ENCODE data around the gene RAE1. TPM values are rescaled to one million over a fixed set of nuclear protein-coding genes. Genes with fewer than 3 reads are reported as not detected.

Gene RAE1
- total RNA-seq, 1 experiment from 2014 or later, result 183 TPM

GRCh38 chr20:57415771-57416170 lies 64.7 kb downstream of the RAE1 start:
- Histone ChIP-seq H3K4me3 (ENCODE audit: low read length) (no peak overlapping the region), H3K79me2 (ENCODE audit: low read length) (no peaks in the 10 kb centered on the region), H3K27ac (ENCODE audit: low read length) (no peak overlapping the region), H3K9ac (ENCODE audit: low read length) (no peak overlapping the region), H3K4me2 (ENCODE audit: low read length) (no peak overlapping the region), H3K9me2 (replicated peaks; ENCODE audit: low read length) (no peaks in the 10 kb centered on the region), H3K4me1 (ENCODE audit: insufficient read depth, low read length) (peaks cover 6% of the 10 kb centered on the region; the same call in 1 of the 2 replicates), H2AFZ (ENCODE audit: low read length) (no peak overlapping the region), H3K27me3 (ENCODE audit: low read length) (no peaks in the 10 kb centered on the region), H3K36me3 (ENCODE audit: low read depth, low read length) (no peaks in the 10 kb centered on the region), H3F3A (ENCODE audit: low read length, unreplicated experiment) (no peaks in the 10 kb centered on the region), H4K20me1 (ENCODE audit: low read length) (no peaks in the 10 kb centered on the region), H3K9me3 (ENCODE audit: low read length) (no peaks in the 10 kb centered on the region)
- ChIA-PET CTCF (interaction anchor here (0.6 kb wide), 1 partner anchor 82 kb away, joined by 5 read pairs; no protein-coding TSS in a partner anchor), POLR2A (ENCODE audit: unreplicated experiment) (no interaction called here)
- no peak for ATAC-seq
- intact Hi-C loops (cut with micrococcal nuclease), result no loop called here
- no peak for DNase-seq
- no TSS peak for BruUV-seq (replicated peaks)
- TF ChIP-seq CTCF (conservative IDR thresholded peaks at IDR 0.05; ENCODE audit: low read depth, low read length), result no peak
- no peak for TF ChIP-seq EZH2phosphoT487 (IDR thresholded peaks at IDR 0.05; ENCODE audit: borderline replicate concordance, low read length)
- no peak for TF ChIP-seq EZH2 (IDR thresholded peaks at IDR 0.05; ENCODE audit: low read length, unreplicated experiment)

- ChIA-PET POLR2A (ENCODE audit: unreplicated experiment) (no interaction called here), CTCF (no interaction called here)
- TF ChIP-seq EZH2phosphoT487 (IDR thresholded peaks at IDR 0.05; ENCODE audit: borderline replicate concordance, low read length), result no peak
- TF ChIP-seq CTCF (conservative IDR thresholded peaks at IDR 0.05; ENCODE audit: low read depth, low read length), result no peak
- no peak for TF ChIP-seq EZH2 (IDR thresholded peaks at IDR 0.05; ENCODE audit: low read length, unreplicated experiment)
- no peaks in the 10 kb centered on the region for H3K36me3 ChIP-seq (ENCODE audit: low read depth, low read length)
- H3F3A ChIP-seq (ENCODE audit: low read length, unreplicated experiment), result no peaks in the 10 kb centered on the region
- no peak overlapping the region for H2AFZ ChIP-seq (ENCODE audit: low read length)
- H3K4me2 ChIP-seq (ENCODE audit: low read length), result no peak overlapping the region
- no peaks in the 10 kb centered on the region for H3K27me3 ChIP-seq (ENCODE audit: low read length)
- BruUV-seq (replicated peaks), result no TSS peak
- intact Hi-C loops (cut with micrococcal nuclease), result no loop called here
- no peak for ATAC-seq
- H4K20me1 ChIP-seq (ENCODE audit: low read length), result no peaks in the 10 kb centered on the region
- H3K4me3 ChIP-seq (ENCODE audit: low read length), result no peak overlapping the region
- no peak overlapping the region for H3K27ac ChIP-seq (ENCODE audit: low read length)
- no peaks in the 10 kb centered on the region for H3K9me3 ChIP-seq (ENCODE audit: low read length)
- DNase-seq, result no peak
- no peaks in the 10 kb centered on the region for H3K9me2 ChIP-seq (replicated peaks; ENCODE audit: low read length)
- H3K4me1 ChIP-seq (ENCODE audit: insufficient read depth, low read length), result peaks cover 6% of the 10 kb centered on the region; the same call in 1 of the 2 replicates
- no peak overlapping the region for H3K9ac ChIP-seq (ENCODE audit: low read length)
- no peaks in the 10 kb centered on the region for H3K79me2 ChIP-seq (ENCODE audit: low read length)
Observed at GRCh38 chr20:57416296-57417022, 65.4 kb downstream of the RAE1 start.

GRCh38 chr20:57417051-57417689 lies 66.1 kb downstream of the RAE1 start:
- H3K79me2 ChIP-seq (ENCODE audit: low read length), result no peaks in the 10 kb centered on the region
- intact Hi-C loops (cut with micrococcal nuclease), result no loop called here
- H3K27ac ChIP-seq (ENCODE audit: low read length), result no peak overlapping the region
- no peaks in the 10 kb centered on the region for H3K9me2 ChIP-seq (replicated peaks; ENCODE audit: low read length)
- TF ChIP-seq EZH2 (IDR thresholded peaks at IDR 0.05; ENCODE audit: low read length, unreplicated experiment), result no peak
- TF ChIP-seq CTCF (conservative IDR thresholded peaks at IDR 0.05; ENCODE audit: low read depth, low read length), result no peak
- no peak for TF ChIP-seq EZH2phosphoT487 (IDR thresholded peaks at IDR 0.05; ENCODE audit: borderline replicate concordance, low read length)
- ChIA-PET CTCF (no interaction called here), POLR2A (ENCODE audit: unreplicated experiment) (no interaction called here)
- ATAC-seq, result no peak
- H3K4me2 ChIP-seq (ENCODE audit: low read length), result no peak overlapping the region
- H3K9ac ChIP-seq (ENCODE audit: low read length), result no peak overlapping the region
- BruUV-seq (replicated peaks), result no TSS peak
- H3K9me3 ChIP-seq (ENCODE audit: low read length), result no peaks in the 10 kb centered on the region
- no peaks in the 10 kb centered on the region for H3K36me3 ChIP-seq (ENCODE audit: low read depth, low read length)
- H3K4me3 ChIP-seq (ENCODE audit: low read length), result no peak overlapping the region
- H3F3A ChIP-seq (ENCODE audit: low read length, unreplicated experiment), result no peaks in the 10 kb centered on the region
- no peak overlapping the region for H2AFZ ChIP-seq (ENCODE audit: low read length)
- no peak for DNase-seq
- peaks cover 6% of the 10 kb centered on the region; the same call in 1 of the 2 replicates for H3K4me1 ChIP-seq (ENCODE audit: insufficient read depth, low read length)
- H3K27me3 ChIP-seq (ENCODE audit: low read length), result no peaks in the 10 kb centered on the region
- no peaks in the 10 kb centered on the region for H4K20me1 ChIP-seq (ENCODE audit: low read length)

All from PC-3 (cell line).